Activated CD8-positive, alpha-beta memory T cell treated with anti-CD3 and anti-CD28 coated beads, Interleukin-2, amount 50 U/mL, for 24 hours (primary cell): ENCODE results near the gene FLYWCH1.

Source experiments
- DNase-seq: peaks from one replicate; pipeline ENCODE4 v3.0.0-alpha.2; 2020; ENCODE audit errors: extremely low read depth

FLYWCH1 gene, protein sequence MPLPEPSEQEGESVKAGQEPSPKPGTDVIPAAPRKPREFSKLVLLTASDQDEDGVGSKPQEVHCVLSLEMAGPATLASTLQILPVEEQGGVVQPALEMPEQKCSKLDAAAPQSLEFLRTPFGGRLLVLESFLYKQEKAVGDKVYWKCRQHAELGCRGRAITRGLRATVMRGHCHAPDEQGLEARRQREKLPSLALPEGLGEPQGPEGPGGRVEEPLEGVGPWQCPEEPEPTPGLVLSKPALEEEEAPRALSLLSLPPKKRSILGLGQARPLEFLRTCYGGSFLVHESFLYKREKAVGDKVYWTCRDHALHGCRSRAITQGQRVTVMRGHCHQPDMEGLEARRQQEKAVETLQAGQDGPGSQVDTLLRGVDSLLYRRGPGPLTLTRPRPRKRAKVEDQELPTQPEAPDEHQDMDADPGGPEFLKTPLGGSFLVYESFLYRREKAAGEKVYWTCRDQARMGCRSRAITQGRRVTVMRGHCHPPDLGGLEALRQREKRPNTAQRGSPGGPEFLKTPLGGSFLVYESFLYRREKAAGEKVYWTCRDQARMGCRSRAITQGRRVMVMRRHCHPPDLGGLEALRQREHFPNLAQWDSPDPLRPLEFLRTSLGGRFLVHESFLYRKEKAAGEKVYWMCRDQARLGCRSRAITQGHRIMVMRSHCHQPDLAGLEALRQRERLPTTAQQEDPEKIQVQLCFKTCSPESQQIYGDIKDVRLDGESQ

DNA sequence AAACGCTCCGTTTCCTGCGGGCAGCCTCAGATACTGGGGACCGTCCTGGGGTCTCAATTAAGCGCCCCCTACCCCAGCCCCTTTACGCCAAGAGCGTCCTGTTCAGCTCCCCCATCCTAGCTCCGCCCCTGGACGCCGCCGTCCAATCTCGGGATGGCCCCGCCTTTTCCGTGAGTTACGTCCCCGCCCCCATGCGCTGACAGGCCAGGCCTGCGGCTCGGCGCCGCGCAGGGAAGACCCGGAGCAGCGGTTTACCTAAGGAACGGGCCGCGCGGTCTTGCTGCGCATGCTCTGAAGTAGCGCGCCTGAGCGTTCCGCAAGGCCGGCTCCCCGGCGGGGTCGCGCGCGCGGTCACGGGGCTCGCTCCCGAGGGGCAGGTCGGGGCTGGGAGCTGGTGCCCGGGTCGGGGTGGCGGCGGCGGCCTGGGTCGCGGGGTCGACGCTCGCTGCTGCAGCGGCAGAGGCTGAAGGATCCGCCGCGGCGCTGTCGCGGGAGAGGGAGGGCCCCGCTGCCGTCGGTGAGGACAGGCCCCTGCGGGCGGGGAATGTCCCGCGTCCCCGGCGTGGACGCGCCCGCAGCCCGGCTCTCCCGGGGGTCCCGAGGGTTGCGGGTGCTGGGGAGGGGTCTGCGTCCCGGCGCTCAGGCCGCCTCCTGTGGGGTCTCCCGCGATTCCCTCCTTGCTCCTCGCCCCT lies at the start of gene FLYWCH1:
FLYWCH1 (plus strand) TSS at position 294 of the 692 bp plus-strand sequence. CDS start 17,755 bp downstream, outside the sequence.
- DNase-seq = peak; percentile 98

- DNase-seq = no peak
Observed at GRCh38 chr16:2865651-2866050, 46.1 kb upstream of the FLYWCH1 start.

- DNase-seq = no peak
Observed at GRCh38 chr16:2866431-2866830, 45.3 kb upstream of the FLYWCH1 start.

- DNase-seq = no peak
Observed at GRCh38 chr16:2867661-2867986, 44.1 kb upstream of the FLYWCH1 start.

- DNase-seq = peak; percentile 96
Observed at GRCh38 chr16:2867987-2868789, 43.5 kb upstream of the FLYWCH1 start.

DNA sequence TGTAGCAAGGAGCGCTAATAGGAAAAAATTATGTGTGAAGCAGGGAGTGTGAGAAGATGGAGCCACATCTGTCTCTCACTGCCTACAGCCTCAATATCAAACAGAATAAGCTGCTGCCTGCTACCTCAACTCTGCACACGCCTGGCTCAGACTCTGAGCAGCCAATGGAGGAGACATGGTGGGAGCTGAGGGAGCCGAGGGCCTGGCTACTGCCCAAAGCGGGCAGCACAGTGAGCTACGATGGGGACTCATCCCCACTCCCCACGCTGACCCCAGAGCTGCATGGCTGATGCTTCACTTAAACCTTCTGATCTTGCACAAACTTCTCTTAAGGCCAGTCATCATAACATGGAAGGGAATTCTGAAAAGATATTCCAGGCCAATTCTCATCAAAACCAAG lies 39.8 kb upstream of the FLYWCH1 start:
- no peak for DNase-seq

- DNase-seq = no peak
Observed at GRCh38 chr16:2874032-2874911, 37.5 kb upstream of the FLYWCH1 start.

DNA sequence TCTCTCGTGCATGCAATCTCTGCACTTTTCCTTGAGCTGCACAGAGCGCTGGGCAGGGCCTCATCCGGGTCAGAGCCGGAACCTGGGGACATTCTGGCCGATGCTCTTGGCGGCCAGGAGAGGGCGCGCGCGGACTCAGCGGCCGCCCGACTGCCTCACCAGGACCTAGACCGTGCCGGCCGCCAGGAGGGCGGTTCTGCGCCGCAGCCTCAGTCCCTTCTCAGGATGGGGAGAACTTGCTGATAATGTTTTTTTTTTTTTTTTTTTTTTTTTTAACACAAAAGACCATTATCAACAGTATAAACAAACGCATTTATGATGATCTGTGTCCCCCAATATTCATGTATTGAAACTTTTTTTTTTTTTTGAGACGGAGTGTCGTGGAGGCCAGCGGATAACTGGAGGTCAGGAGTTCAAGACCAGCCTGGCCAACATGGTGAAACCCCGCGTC lies 36.8 kb upstream of the FLYWCH1 start:
- no peak for DNase-seq

DNA sequence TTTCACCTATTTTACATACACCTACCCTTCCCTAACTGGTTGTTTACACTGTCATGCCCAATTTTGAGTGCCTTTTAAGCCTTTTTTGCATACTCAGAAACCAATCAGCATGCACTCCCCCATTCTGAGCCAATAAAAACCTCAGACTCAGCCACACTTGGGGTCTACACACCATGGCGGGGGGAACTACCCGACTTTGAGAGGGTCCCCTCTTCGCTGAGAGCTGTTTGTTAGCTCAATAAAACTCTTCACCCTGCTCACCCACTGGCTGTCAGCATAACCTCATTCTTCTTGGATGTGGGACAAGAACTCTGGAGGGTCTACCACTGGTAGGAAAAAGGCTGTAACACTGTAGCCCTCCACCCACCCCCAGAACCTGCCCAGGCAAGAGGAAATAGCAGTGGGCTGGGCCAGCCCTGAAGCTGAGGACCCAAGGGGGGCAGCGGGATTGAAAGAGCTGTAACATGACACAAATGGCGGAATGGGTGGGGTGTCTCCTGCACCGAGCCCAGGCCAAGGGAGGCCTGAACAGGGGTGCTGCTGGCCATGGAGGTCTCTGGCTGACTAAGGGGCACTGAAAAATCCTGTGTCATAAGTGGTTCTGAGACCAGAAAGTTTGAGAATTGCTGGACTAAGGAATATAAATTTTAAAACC lies 31.8 kb upstream of the FLYWCH1 start:
- DNase-seq = no peak

- no peak for DNase-seq
Observed at GRCh38 chr16:2881783-2882649, 29.7 kb upstream of the FLYWCH1 start.

DNA sequence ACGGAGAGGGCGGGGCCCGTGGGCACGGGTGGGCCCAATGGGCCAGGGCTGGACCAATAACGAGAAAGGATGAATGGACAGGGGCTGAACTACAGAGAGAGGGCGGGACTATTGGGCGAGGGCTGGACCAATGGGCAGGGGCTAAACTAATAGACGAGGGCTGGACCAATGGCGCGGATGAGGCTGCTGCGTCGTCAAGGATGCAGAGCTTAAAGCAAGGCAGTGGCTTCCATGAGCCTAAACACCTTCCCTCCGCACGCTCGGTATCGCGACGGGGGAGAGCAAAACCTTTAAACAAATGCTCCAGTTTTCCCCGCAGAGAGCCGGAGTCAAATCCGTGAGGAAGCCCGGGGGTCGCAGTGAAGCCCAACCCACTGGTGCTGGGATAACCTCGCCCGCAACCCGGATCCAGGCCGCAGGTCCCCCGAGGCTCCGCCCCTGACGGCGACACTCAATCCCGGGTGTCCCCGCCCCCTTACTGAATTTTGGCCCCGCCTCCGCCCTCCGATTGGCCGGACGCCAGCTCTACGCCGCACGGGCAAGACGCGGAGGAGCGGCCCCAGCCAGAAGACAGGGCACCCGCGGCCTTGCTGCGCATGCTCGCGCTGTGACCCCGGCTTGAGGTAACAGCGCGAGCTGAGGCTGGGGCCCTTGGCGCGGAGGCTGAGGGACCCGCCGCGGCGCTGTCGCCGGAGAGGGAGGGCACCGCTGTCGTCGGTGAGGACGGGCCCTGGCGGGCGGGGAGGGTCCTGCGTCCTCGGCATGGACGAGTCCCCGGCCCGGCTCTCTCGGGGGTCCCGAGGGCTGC lies 28.9 kb upstream of the FLYWCH1 start, which contains the start of gene FLYWCH2:
FLYWCH2 (plus strand) TSS at position 566 of the 808 bp plus-strand sequence. CDS start 13,235 bp downstream, outside the sequence.
- peak; percentile 98 for DNase-seq

DNA sequence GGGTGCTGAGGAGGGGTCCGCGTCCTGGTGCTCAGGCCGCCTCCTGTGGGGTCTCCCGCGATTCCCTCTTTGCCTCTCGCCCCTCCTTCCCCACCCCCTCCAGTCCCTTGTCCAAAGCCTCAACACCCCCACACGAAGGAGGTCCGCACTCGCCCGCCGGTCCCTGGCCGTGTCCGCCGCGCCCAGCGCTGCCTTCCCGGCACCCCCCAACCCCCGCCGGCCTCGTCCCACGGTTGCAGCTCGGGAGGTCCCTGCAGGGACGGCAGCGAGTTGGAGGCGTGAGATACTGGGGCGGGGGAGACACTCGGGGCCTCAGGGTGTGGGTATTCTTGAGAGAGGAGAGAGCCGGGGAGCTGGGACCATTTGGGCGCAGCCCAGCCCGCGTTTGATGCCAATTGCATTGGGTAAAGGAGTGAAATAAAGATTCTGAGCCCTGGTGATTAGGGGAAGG lies 28.2 kb upstream of the FLYWCH1 start:
- no peak for DNase-seq

DNA sequence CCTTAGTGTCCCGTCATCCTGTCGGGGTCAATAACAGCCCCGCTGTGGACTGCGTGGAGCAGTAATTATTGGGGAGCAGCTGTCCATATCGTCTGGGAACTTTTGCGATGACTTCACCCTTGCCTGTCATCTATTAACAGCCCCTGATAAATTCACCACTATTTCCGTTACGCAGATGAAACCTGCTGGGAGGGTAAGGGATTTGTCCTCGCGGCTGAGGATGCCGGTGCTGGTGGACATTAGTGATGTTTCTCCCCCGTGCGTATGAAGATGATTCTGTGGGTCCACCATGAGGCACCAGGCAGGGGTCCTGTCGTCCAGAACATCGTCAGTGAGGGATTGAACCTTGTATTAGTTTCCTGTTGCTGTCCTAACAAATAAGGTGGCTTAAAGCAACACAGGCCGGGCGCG lies 27.7 kb upstream of the FLYWCH1 start:
- no peak for DNase-seq

- DNase-seq = no peak
Observed at GRCh38 chr16:2894231-2894630, 17.5 kb upstream of the FLYWCH1 start.

DNA sequence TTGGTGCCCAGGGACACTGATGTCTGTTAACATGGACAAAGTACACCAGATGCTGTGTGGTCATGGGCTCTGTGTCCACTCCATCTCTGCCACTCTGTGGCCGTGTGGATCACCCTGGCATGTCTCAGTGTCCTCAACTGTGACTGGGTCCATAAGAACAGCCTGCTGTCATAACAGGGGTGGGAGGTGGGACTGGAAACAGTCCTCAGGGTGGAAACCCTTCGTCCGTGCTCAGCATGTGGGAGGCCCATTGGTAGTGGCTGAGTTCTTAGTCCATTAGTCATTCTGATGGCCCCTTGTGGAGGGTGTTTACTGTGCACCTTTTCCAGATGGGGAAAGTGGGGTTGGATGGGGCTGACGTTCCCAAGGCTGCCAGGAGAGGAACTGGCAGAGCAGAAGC lies 15.9 kb upstream of the FLYWCH1 start:
- DNase-seq = no peak

GRCh38 chr16:2896480-2897010 lies 15.2 kb upstream of the FLYWCH1 start:
- no peak for DNase-seq

- no peak for DNase-seq
Observed at GRCh38 chr16:2897110-2897509, 14.6 kb upstream of the FLYWCH1 start.
